ENCODE results near the gene TRAPPC2B.

DNA sequence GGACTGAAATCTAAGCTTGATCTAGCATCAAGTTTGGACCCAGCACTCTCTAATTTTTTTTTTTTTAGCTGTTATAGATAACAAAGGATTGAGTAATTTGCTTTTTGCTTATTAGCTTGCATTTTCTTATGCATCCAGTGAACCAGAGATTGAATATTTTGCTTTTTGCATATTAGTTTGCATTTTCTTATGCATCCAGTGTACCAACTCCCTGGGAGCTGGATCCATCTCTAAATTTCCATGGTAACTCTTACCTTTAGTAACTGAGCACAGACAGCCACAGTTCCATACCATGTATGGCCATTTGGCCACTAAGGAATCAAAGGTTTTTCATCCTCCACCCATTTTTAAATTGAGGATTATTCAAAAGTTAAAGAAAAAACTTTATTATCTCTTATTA is 17.6 kb downstream of the TRAPPC2B start:
- TF ChIP-seq, protein P1, sequence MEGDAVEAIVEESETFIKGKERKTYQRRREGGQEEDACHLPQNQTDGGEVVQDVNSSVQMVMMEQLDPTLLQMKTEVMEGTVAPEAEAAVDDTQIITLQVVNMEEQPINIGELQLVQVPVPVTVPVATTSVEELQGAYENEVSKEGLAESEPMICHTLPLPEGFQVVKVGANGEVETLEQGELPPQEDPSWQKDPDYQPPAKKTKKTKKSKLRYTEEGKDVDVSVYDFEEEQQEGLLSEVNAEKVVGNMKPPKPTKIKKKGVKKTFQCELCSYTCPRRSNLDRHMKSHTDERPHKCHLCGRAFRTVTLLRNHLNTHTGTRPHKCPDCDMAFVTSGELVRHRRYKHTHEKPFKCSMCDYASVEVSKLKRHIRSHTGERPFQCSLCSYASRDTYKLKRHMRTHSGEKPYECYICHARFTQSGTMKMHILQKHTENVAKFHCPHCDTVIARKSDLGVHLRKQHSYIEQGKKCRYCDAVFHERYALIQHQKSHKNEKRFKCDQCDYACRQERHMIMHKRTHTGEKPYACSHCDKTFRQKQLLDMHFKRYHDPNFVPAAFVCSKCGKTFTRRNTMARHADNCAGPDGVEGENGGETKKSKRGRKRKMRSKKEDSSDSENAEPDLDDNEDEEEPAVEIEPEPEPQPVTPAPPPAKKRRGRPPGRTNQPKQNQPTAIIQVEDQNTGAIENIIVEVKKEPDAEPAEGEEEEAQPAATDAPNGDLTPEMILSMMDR (IDR thresholded peaks at IDR 0.05; ENCODE audit: low read depth, low read length) = no peak
- TF ChIP-seq, protein P2, sequence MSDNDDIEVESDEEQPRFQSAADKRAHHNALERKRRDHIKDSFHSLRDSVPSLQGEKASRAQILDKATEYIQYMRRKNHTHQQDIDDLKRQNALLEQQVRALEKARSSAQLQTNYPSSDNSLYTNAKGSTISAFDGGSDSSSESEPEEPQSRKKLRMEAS (IDR thresholded peaks at IDR 0.05; ENCODE audit: low read depth, low read length) = no peak
- TF ChIP-seq POLR2A (IDR thresholded peaks at IDR 0.05; ENCODE audit: extremely low read depth, insufficient read length) = no peak
